Loucy (cell line): ENCODE results near the gene TBX10.

Source experiments
- CTCF ChIP-seq: fragments of 200-600 bp; sonication (generic); conservative IDR thresholded peaks from 2 replicates; pipeline ENCODE4 v1.5.1; 2014; ENCODE audit warnings: mild to moderate bottlenecking, antibody characterized with exemption, low read length
- EZH2phosphoT487 ChIP-seq: fragments of 200-600 bp; IDR thresholded peaks from 2 replicates; pipeline ENCODE4 v1.6.1; 2018; ENCODE audit warnings: antibody characterized with exemption, mild to moderate bottlenecking, moderate library complexity, borderline replicate concordance

- no peak for TF ChIP-seq EZH2phosphoT487
- TF ChIP-seq CTCF = peak; percentile 83
Measured at GRCh38 chr11:67629386-67630227, 10.0 kb downstream of the TBX10 start, which contains the start of gene NUDT8.
